Trophoblast cell (in vitro differentiated cells and primary cell): ENCODE measurements around the gene CALML5.
A peak's percentile ranks its signal among the peaks of the same experiment; 100 is the strongest.

Experiments
- DNase-seq, 2 donors: peaks; one replicate each; pipeline ENCODE4 v3.0.0-alpha.2; 2016
- H2AFZ ChIP-seq: 2 replicates; pipeline ENCODE4 v1.6.1; 2013; ENCODE audit warnings: low read length, moderate library complexity, mild to moderate bottlenecking; ENCODE audit not compliant: insufficient read depth, poor library complexity
- H2AK5ac ChIP-seq: 2 replicates; pipeline ENCODE4 v1.6.1; 2013; ENCODE audit warnings: mild to moderate bottlenecking, low read length
- H2BK120ac ChIP-seq: 2 replicates; pipeline ENCODE4 v1.6.1; 2013; ENCODE audit warnings: low read length, mild to moderate bottlenecking, moderate library complexity; ENCODE audit not compliant: insufficient read depth, poor library complexity
- H2BK12ac ChIP-seq: 2 replicates; pipeline ENCODE4 v1.6.1; 2013; ENCODE audit warnings: mild to moderate bottlenecking, low read length, moderate library complexity
- H2BK5ac ChIP-seq: 2 replicates; pipeline ENCODE4 v1.6.1; 2013; ENCODE audit warnings: low read length, low read depth, moderate library complexity, mild to moderate bottlenecking; ENCODE audit not compliant: poor library complexity
- H3K14ac ChIP-seq: 2 replicates; pipeline ENCODE4 v1.6.1; 2013; ENCODE audit warnings: mild to moderate bottlenecking, low read length
- H3K18ac ChIP-seq: 2 replicates; pipeline ENCODE4 v1.6.1; 2013; ENCODE audit warnings: mild to moderate bottlenecking, low read length
- H3K23ac ChIP-seq: 2 replicates; pipeline ENCODE4 v1.6.1; 2013; ENCODE audit warnings: low read length
- H3K27ac ChIP-seq: 2 replicates; pipeline ENCODE4 v1.5.1; 2013; ENCODE audit warnings: low read depth, mild to moderate bottlenecking, inconsistent platforms, low read length, moderate library complexity
- H3K27me3 ChIP-seq: 2 replicates; pipeline ENCODE4 v1.6.1; 2013; ENCODE audit warnings: inconsistent platforms, mild to moderate bottlenecking, low read length, moderate library complexity; ENCODE audit not compliant: insufficient read depth
- H3K36me3 ChIP-seq, 2 experiments: 1 replicate in 1 of 2; 2 replicates in 1 of 2; pipeline ENCODE4 v1.6.1; 2013; ENCODE audit warnings: low read length in 2 of 2, mild to moderate bottlenecking in 2 of 2, moderate library complexity in 1 of 2; ENCODE audit not compliant: insufficient read depth in 2 of 2, control insufficient read depth in 1 of 2
- H3K4ac ChIP-seq: 2 replicates; pipeline ENCODE4 v1.6.1; 2013; ENCODE audit warnings: low read depth, mild to moderate bottlenecking, low read length, moderate library complexity
- H3K4me1 ChIP-seq, 2 experiments: 1 replicate in 1 of 2; 2 replicates in 1 of 2; pipeline ENCODE4 v1.6.1; 2013; ENCODE audit warnings: low read length in 2 of 2, mild to moderate bottlenecking in 2 of 2, moderate library complexity in 1 of 2; ENCODE audit not compliant: insufficient read depth in 2 of 2, control insufficient read depth in 1 of 2
- H3K4me2 ChIP-seq: 2 replicates; pipeline ENCODE4 v1.6.1; 2013; ENCODE audit warnings: inconsistent platforms, mild to moderate bottlenecking, low read length, moderate library complexity
- H3K4me3 ChIP-seq: 2 replicates; pipeline ENCODE4 v1.5.1; 2013; ENCODE audit warnings: mild to moderate bottlenecking, low read depth, low read length, inconsistent platforms
- H3K79me1 ChIP-seq: one replicate; pipeline ENCODE4 v1.6.1; 2013; ENCODE audit warnings: low read length
- H3K79me2 ChIP-seq: 2 replicates; pipeline ENCODE4 v1.6.1; 2013; ENCODE audit warnings: low read length, mild to moderate bottlenecking; ENCODE audit not compliant: control insufficient read depth, insufficient read depth, poor library complexity
- H3K9ac ChIP-seq: 2 replicates; pipeline ENCODE4 v1.6.1; 2013; ENCODE audit warnings: mild to moderate bottlenecking, low read length
- H3K9me3 ChIP-seq: 2 replicates; pipeline ENCODE4 v1.6.1; 2013; ENCODE audit warnings: low read depth, mild to moderate bottlenecking, control low read depth, inconsistent platforms, low read length; ENCODE audit not compliant: insufficient read depth
- H4K12ac ChIP-seq: 2 replicates; pipeline ENCODE4 v1.6.1; 2013; ENCODE audit warnings: low read depth, mild to moderate bottlenecking, low read length, moderate library complexity
- H4K8ac ChIP-seq: 2 replicates; pipeline ENCODE4 v1.6.1; 2013; ENCODE audit warnings: low read depth, mild to moderate bottlenecking, low read length, moderate library complexity
- H4K91ac ChIP-seq: one replicate; pipeline ENCODE4 v1.6.1; 2013; ENCODE audit warnings: low read depth, mild to moderate bottlenecking, low read length, moderate library complexity
- WGBS: extraction: QIAGEN DNeasy Blood & Tissue Kit; methylation state at CpG from one replicate; pipeline ENCODE4 v1.1.7; 2013; ENCODE audit warnings: missing lambda C conversion rate; ENCODE audit not compliant: insufficient read length, insufficient coverage; ENCODE audit errors: extremely low coverage; 5-methylcytosine and 5-hydroxymethylcytosine counted together

CALML5 gene

GRCh38 chr10:5532307-5532605, 32.9 kb upstream of the CALML5 start:
- WGBS: no CpG with 5 or more reads among the region's 10 CpGs

DNA sequence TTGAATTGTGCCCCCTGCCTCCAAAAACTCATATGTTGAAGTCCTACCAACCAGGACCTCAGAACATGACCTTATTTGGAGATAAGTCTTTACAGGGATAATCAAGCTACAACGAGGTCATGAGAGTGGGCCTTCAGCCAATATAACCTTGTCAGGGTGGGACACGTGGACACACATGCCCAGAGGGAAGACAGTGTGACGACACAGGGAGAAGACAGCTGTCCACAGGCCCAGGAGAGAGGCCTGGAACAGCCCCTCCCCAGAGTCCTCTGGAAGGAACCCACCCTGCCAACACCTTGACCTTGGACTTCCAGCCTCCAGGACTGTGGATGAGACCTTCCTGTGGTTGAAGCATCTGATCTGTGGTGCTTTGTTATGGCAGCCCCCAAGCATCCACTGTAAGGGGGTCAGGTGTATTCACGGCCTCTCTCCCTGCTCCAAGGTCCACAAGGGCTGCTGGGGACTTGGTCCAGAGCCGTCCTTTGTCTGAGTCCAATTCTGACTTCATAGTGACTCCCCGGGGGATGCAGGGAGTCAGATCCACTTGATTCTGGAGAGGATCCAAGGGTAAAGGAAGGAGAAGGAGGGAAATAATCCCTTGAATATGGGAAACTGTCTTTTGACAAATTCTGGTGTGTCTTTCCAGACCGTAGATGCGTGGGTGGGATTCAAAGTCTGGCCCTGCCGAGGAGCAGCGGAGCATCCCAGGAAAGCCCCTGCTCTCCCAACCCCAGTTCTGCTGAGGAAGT, 32.4 kb upstream of the CALML5 start:
- H2AFZ ChIP-seq: no peak overlapping the region
- no peak overlapping the region for H4K91ac ChIP-seq
- H3K79me1 ChIP-seq: peaks cover 36% of the 10 kb centered on the region
- H3K36me3 ChIP-seq: peaks cover 0 to 6% of the 10 kb centered on the region in 2 experiments
- H2BK12ac ChIP-seq: no peak overlapping the region
- H3K23ac ChIP-seq: no peak overlapping the region
- H3K4ac ChIP-seq: no peak overlapping the region
- H3K4me3 ChIP-seq: no peak overlapping the region
- peak overlapping the region; percentile 3 for H2AK5ac ChIP-seq
- no CpG with 5 or more reads among the region's 10 CpGs for WGBS
- H3K27me3 ChIP-seq: no peaks in the 10 kb centered on the region
- H3K4me1 ChIP-seq: peaks cover 27 to 33% of the 10 kb centered on the region in 2 experiments
- H2BK5ac ChIP-seq: no peak overlapping the region
- no peak for DNase-seq
- H3K4me2 ChIP-seq: no peak overlapping the region
- H4K8ac ChIP-seq: no peak overlapping the region
- H3K14ac ChIP-seq: peak overlapping the region; percentile 14
- peaks cover 10% of the 10 kb centered on the region for H3K79me2 ChIP-seq
- no peak overlapping the region for H4K12ac ChIP-seq
- H3K9me3 ChIP-seq: peaks cover 4% of the 10 kb centered on the region
- H2BK120ac ChIP-seq: no peak overlapping the region
- H3K9ac ChIP-seq: no peak overlapping the region
- no peak overlapping the region for H3K18ac ChIP-seq
- H3K27ac ChIP-seq: no peak overlapping the region

More at GRCh38 chr10:5532307-5532605, 32.9 kb upstream of the CALML5 start:
- Histone ChIP-seq H3K9me3 (peaks cover 4% of the 10 kb centered on the region), H4K91ac (no peak overlapping the region), H3K4me3 (no peak overlapping the region), H3K4me1 (peaks cover 27 to 34% of the 10 kb centered on the region in 2 experiments), H3K9ac (no peak overlapping the region), H3K4ac (no peak overlapping the region), H3K18ac (no peak overlapping the region), H3K23ac (no peak overlapping the region), H3K14ac (peak overlapping the region; percentile 14), H2BK120ac (no peak overlapping the region), H3K4me2 (no peak overlapping the region), H3K79me1 (peaks cover 38% of the 10 kb centered on the region), H2AK5ac (peak overlapping the region; percentile 3), H2BK5ac (no peak overlapping the region), H4K12ac (no peak overlapping the region), H3K36me3 (peaks cover 0 to 6% of the 10 kb centered on the region in 2 experiments), H4K8ac (no peak overlapping the region), H2BK12ac (no peak overlapping the region), H3K27ac (no peak overlapping the region), H3K27me3 (no peaks in the 10 kb centered on the region), H2AFZ (no peak overlapping the region), H3K79me2 (peaks cover 10% of the 10 kb centered on the region)
- no peak for DNase-seq

GRCh38 chr10:5530846-5531557, 31.6 kb upstream of the CALML5 start:
- H3K4me2 ChIP-seq: no peak overlapping the region
- no peak overlapping the region for H2AFZ ChIP-seq
- whole genome bisulfite sequencing: no CpG with 5 or more reads among the region's 16 CpGs
- H4K12ac ChIP-seq: no peak overlapping the region
- peaks cover 25 to 30% of the 10 kb centered on the region in 2 experiments for H3K4me1 ChIP-seq
- H3K79me2 ChIP-seq: peaks cover 8% of the 10 kb centered on the region
- no peak overlapping the region for H3K14ac ChIP-seq
- H3K79me1 ChIP-seq: peaks cover 30% of the 10 kb centered on the region
- no peak overlapping the region for H4K8ac ChIP-seq
- DNase-seq: no peak
- no peak overlapping the region for H3K27ac ChIP-seq
- H3K9ac ChIP-seq: no peak overlapping the region
- H3K9me3 ChIP-seq: peaks cover 4% of the 10 kb centered on the region
- H3K4me3 ChIP-seq: no peak overlapping the region
- peaks cover 0 to 6% of the 10 kb centered on the region in 2 experiments for H3K36me3 ChIP-seq
- no peaks in the 10 kb centered on the region for H3K27me3 ChIP-seq
- H3K18ac ChIP-seq: no peak overlapping the region
- peak overlapping the region; percentile 28 for H2BK120ac ChIP-seq
- peak overlapping the region; percentile 7 for H2BK5ac ChIP-seq
- peak overlapping the region; percentile 50 for H4K91ac ChIP-seq
- no peak overlapping the region for H3K23ac ChIP-seq
- H2AK5ac ChIP-seq: peak overlapping the region; percentile 31
- peak overlapping the region; percentile 3 for H2BK12ac ChIP-seq
- no peak overlapping the region for H3K4ac ChIP-seq

- H3K79me1 ChIP-seq: peaks cover 32% of the 10 kb centered on the region
- H3K18ac ChIP-seq: no peak overlapping the region
- H3K4me1 ChIP-seq: peaks cover 25 to 30% of the 10 kb centered on the region in 2 experiments
- H3K9ac ChIP-seq: no peak overlapping the region
- H3K27ac ChIP-seq: no peak overlapping the region
- H3K14ac ChIP-seq: no peak overlapping the region
- peaks cover 8% of the 10 kb centered on the region for H3K79me2 ChIP-seq
- H3K4me2 ChIP-seq: no peak overlapping the region
- H4K8ac ChIP-seq: no peak overlapping the region
- H2AK5ac ChIP-seq: no peak overlapping the region
- H2BK5ac ChIP-seq: no peak overlapping the region
- peak overlapping the region; percentile 41 for H2BK12ac ChIP-seq
- peaks cover 0 to 6% of the 10 kb centered on the region in 2 experiments for H3K36me3 ChIP-seq
- H3K27me3 ChIP-seq: no peaks in the 10 kb centered on the region
- no CpG with 5 or more reads among the region's 5 CpGs for WGBS
- peaks cover 6% of the 10 kb centered on the region for H3K9me3 ChIP-seq
- peak overlapping the region; percentile 50 for H4K91ac ChIP-seq
- H2BK120ac ChIP-seq: peak overlapping the region; percentile 14
- no peak overlapping the region for H3K23ac ChIP-seq
- no peak overlapping the region for H2AFZ ChIP-seq
- no peak overlapping the region for H4K12ac ChIP-seq
- no peak for DNase-seq
- no peak overlapping the region for H3K4me3 ChIP-seq
- no peak overlapping the region for H3K4ac ChIP-seq
These were observed 31.0 kb upstream of the CALML5 start for GRCh38 chr10:5530412-5530806.
